GM21360 (cell line): ENCODE data around the gene CFAP299.
A peak's percentile ranks its signal among the peaks of the same experiment; 100 is the strongest.

ENCODE experiments used
- ATAC-seq: cut with Tn5 transposase; IDR thresholded peaks from one replicate; pipeline ENCODE4 v1.9.1; 2021; ENCODE audit warnings: mild to moderate bottlenecking, moderate library complexity; ENCODE audit not compliant: unreplicated experiment

Gene CFAP299

DNA sequence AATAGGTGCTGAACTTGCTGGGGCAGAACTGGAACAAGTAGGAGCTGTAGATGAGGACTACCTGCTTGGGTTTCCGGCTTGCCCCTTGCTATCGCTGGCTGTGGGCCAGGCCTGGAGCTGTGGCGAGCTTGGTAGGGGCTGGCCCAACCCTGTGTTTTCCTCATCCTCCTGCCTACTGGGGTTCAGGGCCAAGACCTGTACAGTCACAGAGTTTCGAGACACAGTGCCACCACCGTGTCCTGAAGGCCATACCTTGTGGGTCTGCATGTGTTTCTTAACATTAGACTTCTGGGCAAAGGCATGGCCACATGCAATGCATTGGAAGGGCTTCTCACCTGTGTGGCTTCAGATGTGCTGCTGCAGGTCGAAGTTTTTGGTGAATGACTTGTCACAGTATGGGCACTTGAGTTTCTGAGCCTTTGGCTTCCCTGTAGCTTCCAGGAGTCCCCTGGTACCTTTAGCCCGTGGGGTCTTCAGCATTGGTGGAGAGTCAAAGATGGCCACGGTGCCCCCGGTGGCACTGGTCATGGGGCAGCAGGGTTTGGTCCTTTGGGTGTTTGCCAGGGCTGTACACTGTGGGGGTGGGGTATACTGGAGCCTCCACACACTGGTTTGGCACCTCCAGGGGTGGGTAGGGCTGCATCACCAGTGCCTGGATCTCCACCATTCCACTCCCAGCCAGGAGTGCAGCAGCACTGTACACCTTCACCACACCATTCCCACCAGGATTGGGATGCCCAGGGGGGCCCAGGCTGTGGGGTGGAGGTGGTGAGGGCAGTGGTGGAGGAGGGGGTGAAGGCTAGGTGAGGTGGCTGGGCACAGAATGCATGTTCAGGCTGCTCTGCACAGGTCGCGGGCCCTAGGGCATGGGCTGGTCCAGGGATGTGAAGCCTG, 52.1 kb downstream of the CFAP299 start:
- ATAC-seq, result no peak

DNA sequence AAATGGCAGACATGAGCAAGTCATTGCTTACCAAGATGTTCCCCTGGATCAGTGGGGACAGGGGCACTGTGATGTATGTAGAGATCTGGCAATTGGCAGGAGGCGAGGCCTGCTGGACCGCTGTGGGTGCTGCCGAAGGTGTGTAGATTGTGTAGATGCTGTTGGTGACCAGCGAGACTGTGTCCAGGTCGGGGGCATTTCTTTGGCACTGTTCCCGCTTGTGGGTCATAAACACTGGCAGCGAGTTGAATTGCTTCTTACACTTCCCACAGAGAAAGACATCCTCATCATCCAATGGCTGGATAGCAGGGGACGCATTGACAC, 52.7 kb downstream of the CFAP299 start:
- ATAC-seq, result no peak

DNA sequence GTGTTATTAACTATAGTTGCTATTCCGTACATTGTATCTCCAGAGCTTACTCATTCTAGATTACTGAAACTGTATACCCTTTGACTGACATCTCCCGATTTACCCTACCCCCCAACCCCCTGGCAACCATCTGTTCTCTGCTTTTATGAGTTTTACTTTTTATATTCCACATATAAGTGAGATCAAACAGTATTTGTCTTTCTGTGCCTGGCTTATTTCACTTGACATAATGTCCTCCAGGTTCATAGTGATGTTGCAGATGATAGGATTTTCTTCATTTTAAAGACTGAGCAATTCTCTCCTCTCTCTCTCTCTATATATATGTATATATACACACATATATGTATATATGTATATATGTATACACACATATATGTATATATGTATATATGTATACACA, 54.6 kb downstream of the CFAP299 start:
- ATAC-seq, result no peak

DNA sequence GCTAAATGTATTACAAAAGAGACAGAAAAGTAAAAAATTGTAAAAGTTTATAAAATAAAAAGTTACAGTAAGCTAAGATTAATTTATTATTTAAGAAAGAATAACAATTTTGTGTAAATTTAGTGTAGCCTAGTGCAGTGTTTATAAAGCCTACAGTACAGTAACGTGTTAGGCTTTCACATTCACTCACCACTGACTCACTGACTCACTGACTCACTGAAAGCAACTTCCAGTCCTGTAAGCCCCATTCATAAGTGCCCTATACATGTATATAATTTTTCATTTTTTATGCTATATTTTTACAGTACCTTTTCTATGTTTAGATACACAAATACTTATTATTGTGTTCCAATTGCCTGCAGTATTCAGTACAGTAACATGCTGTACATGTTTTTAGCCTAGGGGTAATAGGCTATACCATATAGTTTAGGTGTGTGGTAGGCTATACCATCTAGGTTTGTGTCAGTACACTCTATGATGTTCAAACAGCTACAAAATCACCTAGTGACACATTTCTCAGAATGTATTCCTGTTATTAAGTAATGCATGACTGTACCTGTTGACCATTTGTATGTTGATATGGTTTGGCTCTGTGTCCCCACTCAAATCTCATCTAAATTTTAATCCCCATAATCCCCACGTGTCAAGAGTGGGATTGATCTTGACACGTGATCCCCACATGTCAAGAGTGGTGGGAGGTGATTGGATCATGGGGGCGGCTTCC, 57.9 kb downstream of the CFAP299 start:
- peak; percentile 68 for ATAC-seq

DNA sequence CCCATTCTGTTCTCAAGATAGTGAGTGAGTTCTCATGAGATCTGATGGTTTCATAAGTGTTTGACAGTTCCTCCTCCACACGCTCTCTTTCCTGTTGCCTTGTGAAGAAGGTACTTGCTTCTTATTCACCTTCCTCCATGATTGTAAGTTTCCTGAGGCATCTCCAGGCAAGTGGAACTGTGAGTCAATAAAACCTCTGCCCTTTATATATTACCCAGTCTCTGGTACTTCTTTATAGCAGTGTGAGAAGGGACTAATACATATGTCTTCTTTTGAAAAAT, 58.4 kb downstream of the CFAP299 start:
- peak; percentile 22 for ATAC-seq

DNA sequence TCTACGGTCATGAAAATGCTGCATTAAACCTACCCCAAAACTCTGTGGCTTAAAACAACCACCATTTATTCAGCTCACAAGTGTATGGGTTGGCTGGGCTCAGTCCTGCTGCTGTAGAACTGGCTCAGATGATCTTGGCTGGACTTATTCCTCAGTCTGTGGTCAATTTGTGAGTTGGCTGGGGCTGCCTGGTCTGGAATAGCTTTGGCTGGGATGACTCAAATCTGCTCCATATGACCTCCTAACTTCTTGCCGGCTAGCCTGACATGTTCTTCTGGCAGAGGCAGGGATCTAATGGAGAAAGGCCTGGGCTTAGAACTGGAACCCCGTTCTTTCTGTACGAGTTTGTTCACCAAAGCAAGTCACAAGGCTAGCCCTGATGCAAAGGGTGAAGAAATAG, 71.7 kb downstream of the CFAP299 start:
- no peak for ATAC-seq

DNA sequence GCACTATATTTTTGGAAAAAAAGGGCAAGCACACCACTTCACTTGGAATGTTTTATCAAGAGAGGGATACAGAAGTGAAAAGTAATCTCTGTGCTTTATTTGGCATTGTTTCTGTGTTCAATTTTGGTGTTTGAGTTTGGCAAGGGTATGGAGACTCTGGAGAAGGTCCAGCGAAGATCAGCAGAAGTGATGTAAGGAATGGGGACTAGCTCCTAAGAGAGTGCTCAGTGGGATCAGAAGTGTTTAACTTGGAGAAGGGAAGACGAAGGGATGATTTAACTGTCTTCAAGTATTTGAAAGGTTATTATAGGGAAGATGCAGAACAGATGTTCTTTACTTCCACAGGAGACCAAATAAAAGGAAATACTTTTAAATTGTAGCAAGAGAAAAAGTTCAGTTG, 74.3 kb downstream of the CFAP299 start:
- ATAC-seq, result no peak

DNA sequence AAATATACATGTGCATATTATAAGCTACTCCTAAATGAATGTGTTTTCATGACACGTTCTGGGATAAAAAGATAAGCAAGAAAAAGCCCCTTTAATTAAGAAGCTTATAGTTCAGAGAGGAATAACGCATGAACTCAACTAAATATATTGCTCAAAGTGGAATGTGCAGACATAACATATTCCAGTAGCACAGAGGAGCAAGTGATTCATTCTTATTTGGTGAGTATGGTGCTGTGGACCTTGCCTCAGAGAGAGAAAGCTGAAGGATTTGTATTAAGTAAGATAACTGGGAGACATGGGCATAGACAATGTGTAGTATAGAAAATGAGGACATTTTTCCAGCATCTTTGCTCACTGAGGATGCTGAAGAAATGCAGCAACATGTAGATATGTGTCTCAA, 76.8 kb downstream of the CFAP299 start:
- ATAC-seq, result no peak

DNA sequence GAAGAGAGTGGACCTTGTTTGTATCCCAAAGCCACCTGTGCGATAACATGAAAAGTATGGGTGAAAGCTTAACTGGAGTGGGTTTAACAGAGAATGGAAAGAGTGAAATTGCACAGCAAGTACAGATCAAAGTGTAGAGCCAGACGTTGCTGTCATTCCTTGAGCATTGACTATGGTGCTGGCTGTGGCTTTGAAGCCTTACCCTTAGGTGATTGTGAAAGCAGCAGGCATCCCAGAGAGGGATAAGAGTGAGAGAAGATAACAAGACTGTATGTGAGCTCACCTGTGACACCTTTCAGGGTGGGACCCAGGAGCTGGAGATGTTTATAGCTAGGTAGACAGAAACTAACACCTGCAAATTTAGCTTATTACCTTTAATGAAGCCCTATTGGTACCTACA, 77.6 kb downstream of the CFAP299 start:
- no peak for ATAC-seq

DNA sequence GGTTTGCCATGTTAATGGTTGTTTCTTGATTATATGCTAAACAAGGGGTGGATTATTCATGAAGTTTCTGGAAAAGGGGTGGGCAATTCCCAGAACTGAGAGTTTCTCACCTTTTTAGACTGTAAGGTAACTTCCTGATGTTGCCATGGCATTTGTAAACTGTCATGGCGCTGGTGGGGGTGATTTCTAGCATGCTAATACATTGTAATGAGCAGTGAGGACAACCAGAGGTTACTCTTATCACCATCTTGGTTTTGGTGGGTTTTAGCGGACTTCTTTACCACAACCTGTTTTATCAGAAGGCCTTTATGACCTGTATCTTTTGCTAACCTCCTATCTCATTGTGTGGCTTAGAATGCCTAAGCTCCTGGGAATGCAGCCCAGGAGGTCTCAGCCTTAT, 81.5 kb downstream of the CFAP299 start:
- ATAC-seq, result no peak

DNA sequence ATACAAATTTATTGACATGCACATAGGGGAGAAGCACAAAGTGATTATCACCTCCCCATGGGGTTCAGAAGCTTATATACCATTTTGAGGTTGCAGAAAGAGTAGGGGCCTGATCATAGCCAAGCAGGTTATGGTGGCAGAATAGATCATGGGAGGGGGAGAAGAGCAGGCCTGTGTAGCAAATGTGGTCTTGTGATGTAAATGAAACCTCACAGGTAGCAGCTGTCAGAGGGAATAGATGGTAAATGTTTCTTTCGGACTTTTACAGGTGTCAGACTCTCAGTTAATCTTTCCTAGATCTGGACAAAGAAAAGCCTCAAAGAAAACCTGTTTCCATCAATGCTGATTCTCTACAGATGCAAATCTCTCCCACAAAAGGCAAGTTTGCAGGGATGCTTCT, 84.4 kb downstream of the CFAP299 start:
- no peak for ATAC-seq

DNA sequence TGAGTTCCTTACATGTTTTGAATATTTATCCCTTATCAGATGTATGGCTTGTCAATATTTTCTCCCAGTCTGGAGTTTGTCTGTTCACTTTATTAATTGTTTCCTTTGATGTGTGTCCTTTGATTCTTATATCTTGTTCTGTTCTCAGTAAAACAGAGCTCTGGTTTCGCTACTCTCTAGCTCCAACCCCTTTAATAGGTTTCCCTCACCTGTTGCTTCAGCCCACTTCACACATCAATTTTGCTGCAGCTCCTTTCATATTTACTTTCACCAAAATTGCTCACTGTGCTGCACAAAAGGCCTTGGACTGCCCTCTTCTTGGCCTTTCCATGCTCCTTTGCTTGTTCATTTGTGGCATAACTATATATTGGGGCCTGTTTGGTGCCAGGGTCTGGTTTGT, 85.1 kb downstream of the CFAP299 start:
- ATAC-seq, result no peak

DNA sequence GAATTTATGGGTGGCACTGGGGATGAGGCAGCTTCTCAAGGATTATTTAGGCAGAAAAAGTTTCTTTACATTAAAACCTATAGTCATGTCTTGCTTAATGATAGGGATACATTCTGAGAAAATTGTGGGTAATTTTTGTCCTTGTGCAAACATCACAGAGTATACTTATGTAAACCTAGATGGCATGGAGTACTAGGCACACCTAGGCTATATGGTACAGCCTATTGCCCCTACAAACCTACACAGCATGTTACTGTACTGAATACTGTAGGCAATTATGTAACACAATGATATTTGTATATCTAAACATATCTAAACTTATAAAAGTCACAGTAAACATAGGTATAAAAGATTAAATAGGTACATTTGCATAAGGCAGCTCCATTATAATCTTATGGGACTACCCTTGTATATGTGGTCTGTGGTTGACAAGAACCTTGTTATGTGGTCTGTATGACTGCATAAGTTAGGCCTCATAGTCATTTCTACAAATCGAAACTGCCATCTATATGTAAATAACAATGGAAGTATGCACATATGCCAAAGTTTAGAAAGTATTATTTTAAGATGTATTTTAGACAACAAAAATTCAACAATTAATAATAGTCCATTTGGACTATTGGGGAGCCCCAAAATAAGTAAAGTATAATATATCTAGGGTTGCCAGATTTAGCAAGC, 87.3 kb downstream of the CFAP299 start:
- no peak for ATAC-seq

DNA sequence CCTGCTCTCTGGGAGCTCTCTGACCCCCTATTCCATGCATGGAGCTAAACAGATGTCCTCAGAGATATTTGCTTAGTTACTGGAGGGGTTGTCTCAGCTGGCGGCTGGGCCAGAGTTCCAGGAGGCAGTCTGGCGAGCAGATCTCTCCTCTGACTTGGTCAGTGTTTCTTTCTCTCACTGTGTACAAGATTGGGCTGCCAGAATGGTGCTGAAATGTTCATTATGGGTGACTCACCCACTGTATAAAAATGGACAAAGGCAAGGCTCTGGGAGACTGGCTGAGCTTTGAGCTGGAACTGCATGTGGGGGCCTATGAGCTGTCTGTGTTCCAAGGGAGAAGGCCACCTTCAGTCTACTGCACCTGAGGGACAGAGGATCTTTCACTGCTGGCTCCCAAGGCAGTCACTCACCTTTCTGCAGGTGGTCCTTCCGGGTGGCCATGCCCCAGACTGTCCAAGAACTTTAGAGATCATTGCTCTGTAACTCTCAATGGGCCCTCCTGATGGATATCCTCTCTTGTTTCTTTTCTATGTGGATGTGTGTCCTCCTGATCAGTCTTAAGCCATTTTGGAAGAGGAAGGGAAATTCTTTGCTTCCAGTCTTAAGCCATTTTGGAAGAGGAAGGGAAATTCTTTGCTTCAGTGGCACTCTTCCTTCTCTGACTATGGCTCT, 88.2 kb downstream of the CFAP299 start:
- ATAC-seq, result no peak

DNA sequence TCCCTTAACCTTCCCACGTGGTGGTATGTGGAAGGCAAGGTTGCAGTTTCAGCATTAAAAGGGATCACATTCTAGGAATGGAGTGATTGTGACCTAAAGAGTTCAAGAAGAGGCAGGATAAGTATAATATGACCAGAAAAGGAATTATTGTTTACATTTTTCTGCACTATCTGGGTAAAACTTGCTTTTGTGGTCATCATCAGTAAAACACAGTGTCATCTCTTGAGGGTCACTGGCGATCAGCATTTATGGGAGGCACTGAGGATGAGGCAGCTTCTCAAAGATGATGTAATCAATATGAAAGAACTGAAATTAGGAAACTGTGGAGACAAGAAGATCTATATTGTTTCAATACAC, 88.7 kb downstream of the CFAP299 start:
- no peak for ATAC-seq

DNA sequence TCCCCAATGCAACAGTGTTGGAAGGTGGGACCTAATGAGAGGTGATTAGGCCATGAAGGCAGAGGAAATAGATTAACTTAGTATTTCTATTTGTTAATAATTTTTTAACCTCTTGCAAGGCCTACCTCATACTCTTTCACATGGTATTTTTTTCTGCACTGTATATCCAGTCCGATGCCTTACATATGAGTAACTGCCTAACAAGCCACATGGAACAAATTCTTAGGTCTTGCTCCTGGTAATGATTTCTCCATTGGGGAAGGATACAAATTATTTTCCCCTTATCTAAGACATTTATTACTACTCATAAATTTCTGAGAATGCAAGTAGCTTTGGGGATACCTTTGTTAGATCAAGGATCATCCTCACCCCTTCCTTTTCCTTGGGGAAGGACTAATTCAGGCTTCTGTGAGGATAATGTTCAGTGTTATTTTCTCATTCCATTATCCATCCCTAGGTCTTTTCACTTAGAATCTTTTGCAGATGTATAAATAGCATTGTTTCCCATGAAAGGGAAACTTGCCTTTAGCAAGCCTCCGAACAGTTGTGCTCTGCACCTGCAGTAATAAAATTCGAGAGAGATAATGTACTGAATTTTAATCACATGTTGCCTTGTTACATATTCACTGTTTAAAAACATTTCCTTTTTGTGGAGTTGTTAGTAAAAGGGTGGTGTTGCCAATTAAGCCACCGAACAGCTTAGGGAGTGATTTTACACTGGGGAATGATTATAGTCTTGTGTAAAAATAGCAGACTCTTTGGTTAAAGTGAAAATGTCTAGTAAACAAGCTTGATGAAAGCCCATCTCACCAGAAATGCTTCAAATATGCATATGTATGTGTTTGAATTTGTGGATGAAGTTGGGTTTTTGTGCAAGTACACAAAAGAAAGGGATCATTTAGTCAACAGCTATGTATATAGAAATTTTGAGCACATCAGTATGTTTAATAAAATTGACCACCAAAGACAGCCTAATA, 89.9 kb downstream of the CFAP299 start:
- ATAC-seq, result no peak

DNA sequence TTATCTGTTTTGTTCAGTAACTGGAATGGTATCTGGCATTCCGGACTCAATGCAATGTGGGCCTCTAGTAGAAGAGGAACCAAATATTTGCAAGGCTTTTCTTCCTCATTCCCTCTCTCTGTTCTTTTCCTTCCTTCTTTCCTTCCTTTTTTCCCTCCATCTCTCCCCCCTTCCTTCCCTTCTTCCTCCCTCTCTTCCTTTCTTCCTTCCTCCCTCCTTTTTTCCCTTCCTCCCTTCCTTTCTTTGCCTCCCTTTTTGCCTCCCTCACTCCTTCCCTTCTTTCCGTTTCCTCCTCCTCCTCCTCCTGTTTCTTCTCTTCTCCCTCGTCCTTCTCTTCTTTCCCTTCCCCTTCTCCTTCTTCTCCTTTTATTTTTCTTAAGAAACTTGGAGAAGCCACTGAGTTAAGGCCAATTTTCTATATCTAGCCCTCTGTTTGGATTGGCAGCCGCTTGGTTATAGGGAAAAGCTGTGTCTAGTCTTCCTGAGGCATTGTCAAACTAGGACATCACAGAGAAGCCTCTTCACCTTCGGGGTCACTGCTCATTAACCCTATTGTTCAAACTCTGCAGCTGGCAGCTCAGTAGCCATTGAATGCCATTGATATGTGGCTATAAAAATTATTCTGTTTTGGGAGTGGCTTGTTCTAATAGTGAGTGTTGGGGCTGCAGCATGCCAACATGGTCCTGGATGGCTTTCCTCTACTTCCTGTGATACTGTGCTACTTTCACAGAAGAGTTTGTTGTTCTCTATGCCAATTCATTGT, 95.9 kb downstream of the CFAP299 start:
- ATAC-seq, result no peak

DNA sequence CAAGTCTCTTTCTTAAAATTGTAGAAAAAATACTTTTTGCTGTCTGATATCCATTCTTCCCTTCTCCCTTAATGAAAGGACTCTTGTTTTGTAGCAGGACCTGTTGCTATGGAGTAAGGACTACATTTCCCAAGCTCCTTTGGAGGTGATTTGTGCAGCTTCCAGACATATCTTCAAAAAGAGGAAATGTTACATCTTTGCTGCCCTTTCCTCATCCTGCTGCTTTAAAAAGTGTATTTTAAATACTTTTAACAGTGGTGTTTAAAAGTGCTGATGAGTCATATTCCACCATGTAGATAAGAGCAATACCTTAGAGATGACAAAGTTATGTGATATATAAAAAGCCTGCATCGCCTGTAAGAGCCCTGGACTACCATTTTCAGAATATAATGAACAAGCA, 98.7 kb downstream of the CFAP299 start:
- ATAC-seq, result no peak

DNA sequence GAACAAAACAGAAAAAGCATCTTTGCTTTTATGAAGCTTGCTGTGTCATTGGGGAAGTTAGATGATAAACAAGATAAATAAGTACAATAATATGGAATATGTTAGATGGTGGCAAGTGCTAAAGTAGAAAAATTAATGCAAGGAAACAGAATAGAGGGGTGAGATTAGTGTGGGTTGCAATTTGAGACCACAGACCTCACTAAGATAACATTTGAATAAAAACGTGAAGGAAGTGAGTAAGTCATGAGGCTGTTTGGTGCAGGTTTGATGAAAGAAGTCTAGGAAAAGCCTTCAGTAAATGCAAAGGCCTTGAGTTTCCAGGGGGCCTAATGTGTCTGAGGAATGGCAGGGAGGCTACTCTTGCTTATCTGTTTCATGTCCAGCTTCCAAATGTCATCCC, 102.5 kb downstream of the CFAP299 start:
- no peak for ATAC-seq
